HUDEP-2 (cell line): ENCODE measurements around the gene EMID1.

Experiments
- DNase-seq, 76 experiments: peaks; one replicate each; lab custom pipeline; 2025; ENCODE audit not compliant: unreplicated experiment in 76 of 76; lab: John Stamatoyannopoulos, UW

Gene EMID1

GRCh38 chr22:29275819-29276565, 70.3 kb downstream of the EMID1 start:
- DNase-seq, result no peak

- DNase-seq, result no peak
These were observed 72.2 kb downstream of the EMID1 start for GRCh38 chr22:29277927-29278326.

- DNase-seq, result no peak
These were observed 78.5 kb downstream of the EMID1 start for GRCh38 chr22:29284196-29284595.

- no peak for DNase-seq
These were observed 83.1 kb downstream of the EMID1 start for GRCh38 chr22:29288837-29289236.

- DNase-seq, result no peak
These were observed 84.4 kb downstream of the EMID1 start for GRCh38 chr22:29290061-29290460.

- no peak for DNase-seq
These were observed 85.5 kb downstream of the EMID1 start for GRCh38 chr22:29291215-29291614.

- DNase-seq, result no peak
These were observed 86.7 kb downstream of the EMID1 start for GRCh38 chr22:29292379-29292778.

- DNase-seq, result no peak
These were observed 92.9 kb downstream of the EMID1 start for GRCh38 chr22:29298641-29299040.

- no peak for DNase-seq
These were observed 93.6 kb downstream of the EMID1 start for GRCh38 chr22:29299136-29299900.

GRCh38 chr22:29300467-29300806, 94.7 kb downstream of the EMID1 start:
- DNase-seq, result no peak

- DNase-seq, result peak in 1 of 76 experiments; percentile 14
These were observed 95.3 kb downstream of the EMID1 start for GRCh38 chr22:29300807-29301601.

GRCh38 chr22:29301716-29302401, 96.2 kb downstream of the EMID1 start:
- DNase-seq, result no peak

GRCh38 chr22:29302402-29302680, 96.6 kb downstream of the EMID1 start:
- no peak for DNase-seq

- peak in 18 of 76 experiments; percentile 4 to 57 (median 38) for DNase-seq
These were observed 97.2 kb downstream of the EMID1 start for GRCh38 chr22:29302681-29303465.

- DNase-seq, result no peak
These were observed 100.1 kb downstream of the EMID1 start for GRCh38 chr22:29305836-29306174.

GRCh38 chr22:29306175-29306834, 100.6 kb downstream of the EMID1 start, which contains the start of gene GAS2L1:
Gene GAS2L1, plus strand, starts transcription at chr22:29306650. Its CDS starts 1,456 bp downstream, at chr22:29308106.
- peak in 73 of 76 experiments; percentile 23 to 87 (median 74) for DNase-seq

GRCh38 chr22:29306835-29307595, 101.3 kb downstream of the EMID1 start:
- DNase-seq, result peak in 62 of 76 experiments; percentile 12 to 78 (median 54)

- DNase-seq, result peak in 35 of 76 experiments; percentile 7 to 60 (median 28)
These were observed 102.0 kb downstream of the EMID1 start for GRCh38 chr22:29307596-29308147.
